AG04450 (cell line): Measurements from ENCODE around the gene RAMP3. TPM values are rescaled to one million over a fixed set of nuclear protein-coding genes. Genes with fewer than 3 reads are reported as not detected.

ENCODE experiments used
- CTCF ChIA-PET: fragments of 300-600, 350-600 bp; formaldehyde crosslinking; extraction: SDS; loops from one replicate; lab custom pipeline; 2022; ENCODE audit warnings: antibody characterized with exemption, inconsistent platforms; lab: Charles Lee
- POLR2A ChIA-PET: fragments of 350-600 bp; formaldehyde crosslinking; extraction: SDS; loops from one replicate; lab custom pipeline; 2021; ENCODE audit warnings: antibody characterized with exemption, inconsistent platforms; lab: Yijun Ruan, JAX
- DNase-seq: peaks from one replicate; pipeline ENCODE4 v3.0.0-alpha.2; 2011; ENCODE audit warnings: low read depth, low spot score
- H3K27ac ChIP-seq: one replicate; pipeline ENCODE4 v1.5.1; 2012; ENCODE audit warnings: low read depth, low read length, control low read depth
- H3K27me3 ChIP-seq: one replicate; pipeline ENCODE4 v1.6.0; 2012; ENCODE audit warnings: low read length; ENCODE audit not compliant: control insufficient read depth, insufficient read depth
- H3K4me3 ChIP-seq: 2 replicates; pipeline ENCODE4 v1.5.1; 2011; ENCODE audit warnings: mild to moderate bottlenecking, low read depth, low read length, control low read depth
- H3K9me3 ChIP-seq: 2 replicates; pipeline ENCODE4 v1.5.1; 2012; ENCODE audit warnings: low read length; ENCODE audit not compliant: control insufficient read depth, insufficient read depth
- polyA plus RNA-seq: library from polyadenylated mRNA; depleted of rRNA; stranded (reverse); fragments of >200 nt; gene quantifications from 2 replicates; pipeline ENCODE4 v1.2.3, GENCODE V29; 2011
- TF ChIP-seq, protein P1 (sequence below): IDR thresholded peaks from 2 replicates; pipeline ENCODE4 v1.5.1; 2011; ENCODE audit warnings: low read depth, low read length, control low read depth, inconsistent platforms

Gene RAMP3
- polyA plus RNA-seq, 1 experiment = not detected

DNA sequence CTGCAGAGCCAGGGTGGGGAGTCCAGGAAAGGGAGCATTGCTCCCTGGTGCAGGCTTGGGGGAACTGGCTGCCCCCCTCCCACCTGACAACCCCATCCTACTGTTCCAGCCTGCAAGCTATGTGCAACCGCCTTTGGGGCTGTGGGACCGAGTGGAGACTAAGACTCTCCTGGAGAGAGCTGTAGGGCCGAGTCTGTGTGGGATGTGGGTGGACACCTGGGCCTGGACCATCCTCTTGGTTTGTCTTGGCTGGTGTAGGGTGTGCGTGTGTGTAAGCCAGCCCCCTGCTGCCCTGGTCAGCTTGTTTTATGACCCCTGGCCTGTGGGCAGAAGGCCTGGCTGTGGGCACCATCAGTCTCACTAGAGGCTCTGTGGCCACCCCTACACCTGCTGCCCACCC is 1.6 kb upstream of the RAMP3 start:
- DNase-seq = no peak

DNA sequence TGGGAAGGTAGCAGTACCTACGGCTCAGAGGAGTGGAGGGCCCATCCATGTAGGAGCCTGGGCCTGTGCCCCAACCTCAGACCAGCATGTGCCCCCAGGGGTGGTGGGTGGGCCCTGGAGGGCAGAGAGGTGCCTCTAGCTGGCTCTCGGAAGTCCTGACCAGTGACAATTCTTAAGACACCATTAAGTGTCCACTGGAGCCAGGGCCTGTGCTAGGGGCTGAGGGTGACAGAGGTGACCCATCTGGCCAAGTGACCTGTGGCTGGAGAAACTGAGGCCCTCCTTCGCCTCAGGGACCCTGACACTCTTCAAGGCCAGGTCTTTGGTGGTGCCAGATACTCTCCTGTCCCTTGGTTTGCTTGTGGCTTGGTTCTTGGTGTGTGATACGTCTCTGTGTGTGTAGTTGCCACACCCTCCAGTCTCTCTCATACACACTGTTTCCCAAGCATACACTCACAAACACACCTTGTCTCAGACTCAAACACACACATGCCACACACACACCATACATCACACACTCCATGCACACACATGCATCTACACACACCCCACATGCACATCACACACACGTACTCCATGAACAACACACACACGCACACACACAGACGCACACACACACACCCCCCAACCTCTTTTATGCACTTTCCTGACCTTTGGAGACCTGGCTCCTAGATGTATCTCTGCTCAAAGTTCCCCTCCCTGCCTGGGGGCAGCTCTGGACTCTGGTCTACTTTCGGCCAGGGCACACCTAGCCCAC is 897 bp upstream of the RAMP3 start:
- DNase-seq = no peak
- Histone ChIP-seq H3K27ac (no peak overlapping the region), H3K9me3 (no peaks in the 10 kb centered on the region), H3K27me3 (peaks cover 43% of the 10 kb centered on the region), H3K4me3 (no peak overlapping the region)
- CTCF ChIA-PET = interaction anchor here (6.3 kb wide), 1 partner anchor 103 kb away, joined by 59 read pairs; no protein-coding TSS in a partner anchor
- POLR2A ChIA-PET = no interaction called here
- TF ChIP-seq, protein P1, sequence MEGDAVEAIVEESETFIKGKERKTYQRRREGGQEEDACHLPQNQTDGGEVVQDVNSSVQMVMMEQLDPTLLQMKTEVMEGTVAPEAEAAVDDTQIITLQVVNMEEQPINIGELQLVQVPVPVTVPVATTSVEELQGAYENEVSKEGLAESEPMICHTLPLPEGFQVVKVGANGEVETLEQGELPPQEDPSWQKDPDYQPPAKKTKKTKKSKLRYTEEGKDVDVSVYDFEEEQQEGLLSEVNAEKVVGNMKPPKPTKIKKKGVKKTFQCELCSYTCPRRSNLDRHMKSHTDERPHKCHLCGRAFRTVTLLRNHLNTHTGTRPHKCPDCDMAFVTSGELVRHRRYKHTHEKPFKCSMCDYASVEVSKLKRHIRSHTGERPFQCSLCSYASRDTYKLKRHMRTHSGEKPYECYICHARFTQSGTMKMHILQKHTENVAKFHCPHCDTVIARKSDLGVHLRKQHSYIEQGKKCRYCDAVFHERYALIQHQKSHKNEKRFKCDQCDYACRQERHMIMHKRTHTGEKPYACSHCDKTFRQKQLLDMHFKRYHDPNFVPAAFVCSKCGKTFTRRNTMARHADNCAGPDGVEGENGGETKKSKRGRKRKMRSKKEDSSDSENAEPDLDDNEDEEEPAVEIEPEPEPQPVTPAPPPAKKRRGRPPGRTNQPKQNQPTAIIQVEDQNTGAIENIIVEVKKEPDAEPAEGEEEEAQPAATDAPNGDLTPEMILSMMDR = no peak

More for the DNA sequence above, 1.6 kb upstream of the RAMP3 start:
- TF ChIP-seq, protein P1 = no peak
- H3K4me3 ChIP-seq = no peak overlapping the region
- H3K27ac ChIP-seq = no peak overlapping the region
- H3K27me3 ChIP-seq = peaks cover 48% of the 10 kb centered on the region
- no peaks in the 10 kb centered on the region for H3K9me3 ChIP-seq
- ChIA-PET POLR2A (no interaction called here), CTCF (interaction anchor here (6.3 kb wide), 1 partner anchor 104 kb away, joined by 59 read pairs; no protein-coding TSS in a partner anchor)

DNA sequence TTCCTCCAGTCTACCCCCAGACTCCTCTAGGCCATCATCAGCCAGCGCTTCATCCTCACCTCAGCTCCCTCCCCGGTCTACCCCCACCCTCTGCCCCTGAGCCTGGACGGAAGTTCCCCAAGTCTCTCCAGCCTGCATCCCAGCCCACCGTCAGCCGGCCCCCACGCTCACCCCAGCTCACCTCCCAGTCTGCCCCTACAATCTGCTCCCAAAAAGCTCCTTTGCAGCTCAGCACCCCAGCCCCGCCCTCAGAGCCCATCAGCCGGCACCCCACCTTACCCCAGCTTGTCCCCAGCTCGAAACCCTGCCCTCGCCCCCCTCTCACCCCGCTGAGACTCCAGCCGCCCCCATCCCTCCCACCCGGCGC is 322 bp upstream of the RAMP3 start:
- H3K4me3 ChIP-seq = no peak overlapping the region
- DNase-seq = no peak
- H3K27ac ChIP-seq = no peak overlapping the region
- TF ChIP-seq, protein P1 = no peak
- ChIA-PET POLR2A (no interaction called here), CTCF (interaction anchor here (6.3 kb wide), 1 partner anchor 103 kb away, joined by 59 read pairs; no protein-coding TSS in a partner anchor)
- H3K9me3 ChIP-seq = no peaks in the 10 kb centered on the region
- peaks cover 43% of the 10 kb centered on the region for H3K27me3 ChIP-seq

DNA sequence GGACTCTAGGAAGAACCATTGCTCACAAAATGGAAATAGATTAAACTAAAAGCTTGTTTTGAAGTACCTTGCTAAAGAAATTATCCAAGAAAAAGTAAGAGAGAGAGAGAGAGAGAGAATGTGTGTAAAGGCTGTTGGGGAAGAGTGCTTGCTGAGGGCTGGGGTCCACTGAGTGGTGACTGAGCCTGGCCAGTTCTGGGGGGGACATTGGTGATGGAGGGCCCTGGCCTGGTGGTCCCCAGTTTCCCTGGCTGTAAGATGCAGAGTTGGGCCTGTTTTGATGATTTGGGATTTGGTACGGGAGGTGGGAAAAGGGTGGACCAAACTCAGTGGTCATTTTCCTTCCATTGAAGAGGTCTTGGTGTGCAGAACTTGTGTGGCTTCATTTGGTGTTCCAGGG is 880 bp downstream of the RAMP3 start:
- POLR2A ChIA-PET = no interaction called here
- Histone ChIP-seq H3K9me3 (no peaks in the 10 kb centered on the region; the same call in 1 of the 2 replicates), H3K4me3 (no peak overlapping the region)

More for the DNA sequence above, 880 bp downstream of the RAMP3 start:
- H3K27ac ChIP-seq = no peak overlapping the region
- H3K27me3 ChIP-seq = peaks cover 43% of the 10 kb centered on the region
- TF ChIP-seq, protein P1 = no peak
- CTCF ChIA-PET = interaction anchor here (0.6 to 1.8 kb wide), 2 partner anchors 102 to 159 kb away, joined by 4 to 8 read pairs; no protein-coding TSS in a partner anchor
- DNase-seq = no peak
